ENCODE results near the gene JAKMIP1. TPM values are rescaled to one million over a fixed set of nuclear protein-coding genes. Genes with fewer than 3 reads are reported as not detected.

Gene JAKMIP1
- total and polyA plus RNA-seq, 4 donors = 0.08 to 0.46 (median 0.22) TPM

DNA sequence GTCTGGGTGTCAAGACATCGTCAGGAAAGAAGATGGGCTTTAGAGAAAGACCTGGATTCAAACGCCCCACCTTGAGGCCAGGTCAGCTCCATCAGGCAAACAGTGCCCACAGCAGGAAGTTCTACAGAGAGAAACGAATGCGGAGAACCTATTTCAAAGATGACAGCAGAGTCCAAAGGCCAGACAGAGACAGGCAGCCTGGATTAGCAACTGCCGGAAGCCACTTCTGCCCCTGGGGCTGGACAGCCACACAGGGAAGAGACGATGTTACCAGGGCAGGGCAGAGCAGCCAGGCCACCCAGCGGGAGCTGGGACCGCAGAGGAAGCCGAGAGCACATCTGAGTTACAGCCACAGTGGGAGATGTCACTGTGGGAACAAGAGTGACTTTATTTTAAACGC is 183.3 kb downstream of the JAKMIP1 start:
- DNase-seq = no peak
- H3K4me1 ChIP-seq (ENCODE audit: control insufficient read depth in 5 of 5, insufficient read depth in 5 of 5, low read length in 5 of 5) = no peaks in the 10 kb centered on the region
- no peak for ATAC-seq (ENCODE audit: insufficient read depth, low FRiP score)
- H3K27me3 ChIP-seq (ENCODE audit: control insufficient read depth in 3 of 3, insufficient read depth in 3 of 3, low read length in 2 of 3) = peaks cover 0 to 8% (median 0%) of the 10 kb centered on the region in 3 donors
- 72 to 76% methylated on average over 10 of the region's 10 CpGs for WGBS, 2 donors
- H3K36me3 ChIP-seq (ENCODE audit: control insufficient read depth in 4 of 4, insufficient read depth in 4 of 4, low read length in 4 of 4) = no peaks in the 10 kb centered on the region
- H3K27ac ChIP-seq (ENCODE audit: low read depth in 1 of 2, low read length in 1 of 2) = no peak overlapping the region
- H3K9ac ChIP-seq (ENCODE audit: insufficient read depth in 1 of 2, low read length in 2 of 2) = no peak overlapping the region
- H3K9me3 ChIP-seq (ENCODE audit: control insufficient read depth in 4 of 4, insufficient read depth in 3 of 4, low read length in 3 of 4) = no peaks in the 10 kb centered on the region
- no peak overlapping the region for H3K4me3 ChIP-seq
- TF ChIP-seq, protein P1, sequence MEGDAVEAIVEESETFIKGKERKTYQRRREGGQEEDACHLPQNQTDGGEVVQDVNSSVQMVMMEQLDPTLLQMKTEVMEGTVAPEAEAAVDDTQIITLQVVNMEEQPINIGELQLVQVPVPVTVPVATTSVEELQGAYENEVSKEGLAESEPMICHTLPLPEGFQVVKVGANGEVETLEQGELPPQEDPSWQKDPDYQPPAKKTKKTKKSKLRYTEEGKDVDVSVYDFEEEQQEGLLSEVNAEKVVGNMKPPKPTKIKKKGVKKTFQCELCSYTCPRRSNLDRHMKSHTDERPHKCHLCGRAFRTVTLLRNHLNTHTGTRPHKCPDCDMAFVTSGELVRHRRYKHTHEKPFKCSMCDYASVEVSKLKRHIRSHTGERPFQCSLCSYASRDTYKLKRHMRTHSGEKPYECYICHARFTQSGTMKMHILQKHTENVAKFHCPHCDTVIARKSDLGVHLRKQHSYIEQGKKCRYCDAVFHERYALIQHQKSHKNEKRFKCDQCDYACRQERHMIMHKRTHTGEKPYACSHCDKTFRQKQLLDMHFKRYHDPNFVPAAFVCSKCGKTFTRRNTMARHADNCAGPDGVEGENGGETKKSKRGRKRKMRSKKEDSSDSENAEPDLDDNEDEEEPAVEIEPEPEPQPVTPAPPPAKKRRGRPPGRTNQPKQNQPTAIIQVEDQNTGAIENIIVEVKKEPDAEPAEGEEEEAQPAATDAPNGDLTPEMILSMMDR (IDR thresholded peaks at IDR 0.05; ENCODE audit: control extremely low read depth, extremely low read depth) = no peak

DNA sequence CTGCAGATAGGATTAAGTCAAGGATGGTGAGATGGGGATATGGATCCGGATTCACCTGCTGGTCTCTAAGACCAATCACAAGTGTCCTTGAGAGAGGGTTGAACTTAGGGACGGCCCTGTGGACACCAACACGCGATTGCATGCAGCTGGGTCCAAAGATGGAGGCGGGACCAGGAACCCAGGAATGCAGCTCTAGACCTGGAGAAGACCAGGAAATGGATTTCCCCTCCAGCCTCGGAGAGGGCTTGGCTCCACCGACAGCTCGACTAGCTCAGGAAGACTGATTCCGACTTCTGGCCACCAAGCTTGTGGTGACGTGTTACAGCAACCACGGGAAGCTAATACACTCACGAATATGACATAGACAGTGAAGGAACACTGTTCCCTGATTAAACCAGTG is 186.8 kb downstream of the JAKMIP1 start:
- Histone ChIP-seq H3K36me3 (ENCODE audit: control insufficient read depth in 4 of 4, insufficient read depth in 4 of 4, low read length in 4 of 4) (no peaks in the 10 kb centered on the region), H3K9ac (ENCODE audit: insufficient read depth in 1 of 2, low read length in 2 of 2) (no peak overlapping the region), H3K9me3 (ENCODE audit: control insufficient read depth in 4 of 4, insufficient read depth in 3 of 4, low read length in 3 of 4) (no peaks in the 10 kb centered on the region), H3K27ac (ENCODE audit: low read depth in 1 of 2, low read length in 1 of 2) (no peak overlapping the region), H3K4me3 (no peak overlapping the region), H3K27me3 (ENCODE audit: control insufficient read depth in 3 of 3, insufficient read depth in 3 of 3, low read length in 2 of 3) (peaks cover 0 to 19% (median 14%) of the 10 kb centered on the region in 3 donors), H3K4me1 (ENCODE audit: control insufficient read depth in 5 of 5, insufficient read depth in 5 of 5, low read length in 5 of 5) (peaks cover 0 to 3% (median 0%) of the 10 kb centered on the region in 5 donors)
- no peak for ATAC-seq (ENCODE audit: insufficient read depth, low FRiP score)
- TF ChIP-seq, protein P1 (IDR thresholded peaks at IDR 0.05; ENCODE audit: control extremely low read depth, extremely low read depth) = no peak
- WGBS, 2 donors = 83 to 90% methylated on average over 12 of the region's 12 CpGs
- DNase-seq = no peak

DNA sequence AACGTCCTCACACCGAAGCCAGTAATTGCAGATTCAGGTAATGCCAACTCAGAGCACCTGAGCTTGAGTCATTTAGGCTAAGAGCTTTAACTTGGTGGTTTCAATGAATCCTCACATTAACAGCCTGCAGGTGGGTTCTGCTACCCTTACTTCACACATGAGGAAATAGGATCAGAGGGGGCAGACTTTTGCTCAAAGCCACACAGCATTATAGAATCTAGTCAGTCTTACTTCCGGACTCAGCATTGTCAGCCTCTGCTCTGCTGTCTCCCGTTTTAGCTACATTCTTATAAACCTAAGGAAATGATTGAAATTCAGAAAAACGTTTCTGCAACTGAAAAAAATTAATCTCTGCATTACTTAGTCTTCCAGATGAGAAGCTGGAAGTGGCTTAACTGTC is 188.1 kb downstream of the JAKMIP1 start:
- TF ChIP-seq, protein P1 (IDR thresholded peaks at IDR 0.05; ENCODE audit: control extremely low read depth, extremely low read depth) = no peak
- H3K27me3 ChIP-seq (ENCODE audit: control insufficient read depth in 3 of 3, insufficient read depth in 3 of 3, low read length in 2 of 3) = peaks cover 0 to 23% (median 22%) of the 10 kb centered on the region in 3 donors

DNA sequence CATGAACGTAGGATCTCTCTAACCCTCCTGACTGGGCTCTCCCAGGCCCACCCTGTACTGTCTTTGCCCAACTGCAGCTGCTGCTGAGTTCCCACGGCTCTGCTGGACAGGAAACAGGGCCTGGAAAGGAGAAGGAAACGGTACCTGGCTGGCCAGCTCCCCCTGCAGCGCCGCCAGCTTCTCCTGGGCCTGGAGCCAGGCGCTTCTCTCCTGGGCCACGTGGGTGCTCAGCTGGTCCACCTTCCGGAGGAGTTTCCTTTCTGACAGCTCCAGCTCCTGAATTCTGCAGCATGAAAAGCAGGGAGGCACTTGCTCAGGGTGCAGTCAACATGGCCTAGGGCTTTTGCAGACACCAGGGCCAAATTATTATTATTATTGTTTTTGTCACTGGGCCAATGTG is 188.7 kb downstream of the JAKMIP1 start:
- TF ChIP-seq, protein P1 (IDR thresholded peaks at IDR 0.05; ENCODE audit: control extremely low read depth, extremely low read depth) = no peak
- WGBS, 2 donors = 3 to 11% methylated on average over 8 of the region's 8 CpGs
- H3K27me3 ChIP-seq (ENCODE audit: control insufficient read depth in 3 of 3, insufficient read depth in 3 of 3, low read length in 2 of 3) = peaks cover 0 to 28% (median 27%) of the 10 kb centered on the region in 3 donors

More for the DNA sequence above, 188.1 kb downstream of the JAKMIP1 start:
- 62% methylated on average over 5 of the region's 5 CpGs for WGBS, 2 donors
- ATAC-seq (ENCODE audit: insufficient read depth, low FRiP score) = no peak
- H3K9ac ChIP-seq (ENCODE audit: insufficient read depth in 1 of 2, low read length in 2 of 2) = no peak overlapping the region
- no peak for DNase-seq
- H3K9me3 ChIP-seq (ENCODE audit: control insufficient read depth in 4 of 4, insufficient read depth in 3 of 4, low read length in 3 of 4) = no peaks in the 10 kb centered on the region
- no peak overlapping the region for H3K4me3 ChIP-seq
- H3K27ac ChIP-seq (ENCODE audit: low read depth in 1 of 2, low read length in 1 of 2) = no peak overlapping the region
- H3K4me1 ChIP-seq (ENCODE audit: control insufficient read depth in 5 of 5, insufficient read depth in 5 of 5, low read length in 5 of 5) = peaks cover 0 to 3% (median 0%) of the 10 kb centered on the region in 5 donors
- H3K36me3 ChIP-seq (ENCODE audit: control insufficient read depth in 4 of 4, insufficient read depth in 4 of 4, low read length in 4 of 4) = no peaks in the 10 kb centered on the region

More for the DNA sequence above, 188.7 kb downstream of the JAKMIP1 start:
- ATAC-seq (ENCODE audit: insufficient read depth, low FRiP score) = no peak
- H3K9ac ChIP-seq (ENCODE audit: insufficient read depth in 1 of 2, low read length in 2 of 2) = no peak overlapping the region
- H3K9me3 ChIP-seq (ENCODE audit: control insufficient read depth in 4 of 4, insufficient read depth in 3 of 4, low read length in 3 of 4) = no peaks in the 10 kb centered on the region
- peak; percentile 18 to 53 (median 28) for DNase-seq
- H3K4me3 ChIP-seq = no peak overlapping the region
- H3K36me3 ChIP-seq (ENCODE audit: control insufficient read depth in 4 of 4, insufficient read depth in 4 of 4, low read length in 4 of 4) = no peaks in the 10 kb centered on the region
- peaks cover 0 to 3% (median 0%) of the 10 kb centered on the region in 5 donors for H3K4me1 ChIP-seq (ENCODE audit: control insufficient read depth in 5 of 5, insufficient read depth in 5 of 5, low read length in 5 of 5)
- H3K27ac ChIP-seq (ENCODE audit: low read depth in 1 of 2, low read length in 1 of 2) = no peak overlapping the region
